HG02571 (cell line): ENCODE results near the gene HJV.

Source experiments
- ATAC-seq: cut with Tn5 transposase; IDR thresholded peaks from one replicate; pipeline ENCODE4 v1.9.1; 2021; ENCODE audit warnings: mild to moderate bottlenecking, moderate library complexity; ENCODE audit not compliant: unreplicated experiment

The HJV gene

DNA sequence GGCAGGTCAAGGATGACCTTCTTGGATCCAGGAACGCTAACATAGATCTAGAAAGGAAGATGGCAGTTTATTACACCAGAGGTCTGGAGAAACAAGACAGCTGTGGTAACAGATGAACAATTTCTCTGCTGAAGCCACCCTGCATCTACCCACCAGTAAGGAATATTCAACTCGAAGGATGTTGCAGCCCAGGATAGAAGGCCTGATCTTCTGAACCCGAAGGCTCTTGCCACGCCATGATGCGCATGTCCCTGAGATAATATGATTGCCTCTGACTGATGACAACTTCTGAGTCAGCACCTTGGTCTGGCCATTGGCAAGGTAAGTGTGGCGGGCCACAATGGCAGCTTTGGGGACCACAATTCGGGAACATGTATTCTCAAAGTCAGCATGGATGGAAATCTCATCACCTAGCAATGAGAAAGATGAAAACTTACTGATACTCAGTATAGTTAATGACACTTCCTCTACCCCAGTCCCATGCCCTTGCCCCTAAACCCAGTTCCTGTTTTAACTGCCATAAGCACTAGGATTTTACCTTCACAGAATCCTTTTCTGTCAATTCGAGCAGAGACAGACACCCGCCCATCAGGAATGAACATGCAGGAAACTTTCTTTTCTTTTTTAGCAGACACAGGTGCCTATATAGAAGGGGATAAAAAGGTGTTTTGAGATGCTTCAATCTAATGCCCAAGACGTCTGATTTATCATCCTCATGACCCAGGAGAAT lies 27.0 kb downstream of the HJV start:
- ATAC-seq: no peak

DNA sequence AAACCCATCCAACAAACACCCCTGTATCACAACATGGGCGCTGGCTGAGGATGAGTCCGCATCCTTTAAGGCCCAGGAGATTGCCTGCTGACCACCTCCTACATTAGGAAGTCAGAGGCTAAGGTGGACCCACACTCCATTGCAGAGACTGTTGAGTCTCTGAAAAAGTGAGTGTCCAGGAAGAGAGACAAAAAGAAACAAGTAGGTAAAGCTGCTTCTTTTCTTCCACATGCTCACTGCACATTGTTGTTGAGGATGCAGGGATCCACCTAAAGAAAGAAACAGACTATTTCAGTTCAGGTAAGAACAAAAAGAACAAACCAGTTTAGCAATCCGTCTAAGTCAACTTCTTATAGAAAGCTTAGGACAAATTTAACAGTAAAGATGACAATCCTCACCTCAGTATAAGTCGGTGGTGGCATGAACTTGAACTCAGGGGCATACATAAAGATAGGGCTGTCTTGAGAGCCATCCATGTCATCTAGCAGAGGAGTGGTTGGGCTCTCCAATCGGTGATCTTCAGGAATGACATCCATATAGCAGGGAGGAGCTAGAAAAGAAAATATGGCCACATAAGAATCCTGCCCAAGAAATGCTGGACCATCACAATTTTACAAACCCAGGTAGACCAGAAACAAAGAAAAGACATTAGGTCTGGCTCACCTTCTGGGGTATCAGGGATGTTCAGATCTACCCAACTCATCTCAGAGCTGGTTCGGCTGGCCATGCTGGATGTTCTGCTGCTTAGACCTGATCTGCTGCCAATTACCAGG lies 27.7 kb downstream of the HJV start:
- ATAC-seq: no peak

- no peak for ATAC-seq
Observed at GRCh38 chr1:145992958-145993617, 28.4 kb downstream of the HJV start.

DNA sequence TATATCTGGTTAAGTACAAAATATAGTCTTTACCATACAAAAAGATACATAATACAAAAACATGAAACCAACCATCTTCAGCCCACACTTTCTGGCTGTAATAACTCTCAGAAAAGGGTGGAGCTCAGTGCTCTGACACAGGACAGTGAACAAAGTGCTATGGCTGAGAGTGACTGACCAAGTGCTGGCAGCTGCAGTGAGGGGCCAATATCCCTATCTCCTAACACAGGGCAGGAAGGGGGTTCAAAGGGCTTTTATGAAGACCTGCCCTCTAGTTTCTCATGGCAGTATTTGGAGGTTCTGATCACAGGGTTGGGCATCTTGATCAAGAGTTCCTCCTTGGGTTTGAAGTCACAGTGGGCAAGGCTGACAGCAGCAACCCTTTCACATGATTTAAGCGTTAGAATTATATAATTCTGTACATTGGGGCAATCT lies 29.0 kb downstream of the HJV start:
- no peak for ATAC-seq

DNA sequence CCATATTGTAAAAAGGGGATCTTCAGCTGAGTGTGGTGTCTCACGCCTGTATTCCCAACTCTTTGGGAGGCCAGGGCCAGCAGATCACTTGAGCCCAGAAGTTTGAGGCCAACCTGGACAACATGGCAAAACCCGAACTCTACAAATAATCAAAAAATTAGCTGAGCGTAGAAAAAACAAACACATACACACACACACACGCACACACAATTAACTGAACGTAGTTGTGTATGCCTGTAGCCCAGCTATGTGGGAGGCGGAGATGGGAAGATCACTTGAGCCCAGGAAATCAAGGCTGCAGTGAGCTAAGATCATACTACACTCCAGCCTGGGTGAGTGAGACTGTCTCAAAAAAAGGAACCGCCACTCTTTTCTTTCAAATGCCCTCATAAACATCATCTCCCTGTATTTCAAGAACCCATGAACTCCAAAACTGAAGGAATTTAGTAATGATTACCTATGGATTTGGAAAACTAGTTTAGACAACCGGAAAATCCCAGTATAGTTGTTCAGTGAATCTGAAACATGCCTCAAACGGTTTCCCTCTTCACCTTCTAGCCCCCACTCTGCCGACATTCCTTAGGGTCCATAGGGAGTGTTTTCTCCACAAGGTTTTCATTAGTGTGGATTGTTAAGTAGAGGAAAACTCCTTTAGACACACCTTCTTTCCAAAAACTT lies 29.7 kb downstream of the HJV start:
- no peak for ATAC-seq

DNA sequence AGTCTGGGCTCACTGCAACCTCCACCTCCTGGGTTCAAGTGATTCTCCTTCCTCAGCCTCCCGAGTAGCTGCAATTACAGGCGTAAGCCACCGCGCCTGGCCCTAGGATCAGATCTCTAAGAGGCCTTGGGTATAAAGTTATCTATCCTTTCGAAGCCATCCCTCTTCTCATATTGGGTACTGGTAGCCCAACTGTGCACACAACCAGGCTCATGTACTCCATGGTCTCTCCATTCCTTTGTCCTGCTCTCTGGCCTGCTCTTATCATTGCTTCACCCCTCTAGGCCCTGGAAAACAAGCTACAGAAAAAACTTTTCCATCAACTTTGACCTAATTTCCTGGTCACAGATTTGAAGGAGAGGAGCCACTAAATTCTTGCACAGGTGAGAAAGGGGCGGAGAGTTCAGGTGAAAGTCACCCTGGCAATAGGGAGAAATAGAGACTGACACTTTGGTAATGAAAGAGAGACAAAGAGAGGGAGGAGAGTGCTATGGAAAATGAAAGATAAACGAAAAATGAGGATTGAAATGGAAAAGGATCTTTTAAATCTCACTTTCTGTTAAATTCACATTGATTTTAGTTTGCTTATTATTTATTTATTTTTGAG lies 31.2 kb downstream of the HJV start:
- ATAC-seq: no peak

DNA sequence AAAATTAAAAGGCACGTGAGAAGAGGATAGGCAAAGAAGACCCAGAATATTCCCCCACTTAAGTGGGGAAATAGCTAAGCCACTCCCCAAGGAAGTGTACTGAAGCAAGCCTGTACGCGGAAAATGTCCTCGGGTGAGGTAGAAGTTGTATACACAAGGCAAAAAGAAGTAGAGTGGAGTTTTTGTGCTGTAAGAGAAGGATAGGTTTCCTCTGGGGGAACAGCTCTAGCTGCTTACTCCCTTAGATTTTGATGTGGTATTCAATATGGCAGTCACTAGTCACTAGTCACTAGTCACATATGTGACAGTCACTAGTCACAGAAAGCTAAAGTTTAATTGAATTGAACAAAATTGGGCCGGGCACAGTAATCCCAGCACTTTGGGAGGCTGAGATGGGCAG lies 32.8 kb downstream of the HJV start:
- no peak for ATAC-seq

GRCh38 chr1:145987926-145988325 lies 33.6 kb downstream of the HJV start:
- no peak for ATAC-seq

GRCh38 chr1:145986551-145986950 lies 35.0 kb downstream of the HJV start:
- ATAC-seq: no peak

DNA sequence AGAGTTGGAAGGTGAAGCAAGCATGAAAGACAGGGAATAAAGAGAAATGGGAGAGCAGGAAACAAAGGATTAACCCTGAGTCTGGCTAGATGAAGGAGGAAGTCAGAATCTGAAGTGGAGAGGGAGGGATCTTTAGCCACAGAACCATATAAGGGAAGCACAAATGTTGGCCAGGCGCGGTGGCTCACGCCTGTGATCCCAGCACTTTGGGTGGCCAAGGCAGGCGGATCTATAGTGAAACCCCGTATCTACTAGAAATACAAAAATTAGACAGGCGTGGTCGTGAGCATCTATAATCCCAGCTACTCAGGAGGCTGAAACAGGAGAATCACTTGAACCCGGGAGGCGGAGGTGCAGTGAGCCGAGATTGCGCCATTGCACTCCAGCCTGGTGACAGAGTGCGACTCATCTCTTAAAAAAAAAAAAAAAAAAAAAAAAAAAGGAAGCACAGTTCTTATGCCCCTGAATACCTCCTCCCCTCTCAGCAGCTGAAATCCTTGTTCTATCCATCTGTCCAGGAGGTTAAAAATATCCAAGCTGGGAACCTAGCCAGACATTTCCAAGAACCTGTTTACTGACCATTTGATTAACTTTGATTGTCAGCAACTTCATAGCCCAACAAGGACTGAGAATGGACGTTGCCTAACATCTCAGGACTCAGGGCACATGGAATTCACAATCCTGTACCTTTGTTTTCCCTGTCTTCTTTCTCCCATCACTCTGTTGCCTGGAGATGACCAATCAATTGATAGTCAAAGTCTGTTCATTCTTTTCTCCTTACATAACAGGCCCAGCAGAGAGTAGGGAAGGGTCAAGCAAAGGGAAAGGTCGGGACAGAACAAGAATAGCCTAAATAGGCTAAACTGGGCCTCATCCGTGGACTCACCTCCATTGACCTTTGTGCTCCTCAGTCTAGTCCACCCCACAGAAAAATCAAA lies 35.8 kb downstream of the HJV start:
- no peak for ATAC-seq

DNA sequence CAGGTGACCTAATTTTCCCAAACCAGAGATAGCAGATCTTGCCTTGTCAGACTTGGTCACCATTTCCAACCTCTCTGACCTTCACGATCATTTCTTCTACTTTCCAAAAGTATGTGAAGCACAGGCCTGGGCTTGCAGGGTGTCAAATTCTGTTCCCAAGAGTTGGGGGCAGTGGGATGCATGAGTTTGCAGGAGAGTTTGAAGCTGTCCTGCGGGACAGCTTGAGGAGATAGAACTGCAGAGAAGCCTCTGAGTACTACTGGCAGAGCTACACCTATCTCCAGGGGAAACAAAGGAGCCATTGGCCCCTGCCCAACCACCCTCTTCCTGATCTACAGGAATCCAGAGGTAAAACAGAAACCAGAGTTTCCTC lies 36.4 kb downstream of the HJV start:
- no peak for ATAC-seq

DNA sequence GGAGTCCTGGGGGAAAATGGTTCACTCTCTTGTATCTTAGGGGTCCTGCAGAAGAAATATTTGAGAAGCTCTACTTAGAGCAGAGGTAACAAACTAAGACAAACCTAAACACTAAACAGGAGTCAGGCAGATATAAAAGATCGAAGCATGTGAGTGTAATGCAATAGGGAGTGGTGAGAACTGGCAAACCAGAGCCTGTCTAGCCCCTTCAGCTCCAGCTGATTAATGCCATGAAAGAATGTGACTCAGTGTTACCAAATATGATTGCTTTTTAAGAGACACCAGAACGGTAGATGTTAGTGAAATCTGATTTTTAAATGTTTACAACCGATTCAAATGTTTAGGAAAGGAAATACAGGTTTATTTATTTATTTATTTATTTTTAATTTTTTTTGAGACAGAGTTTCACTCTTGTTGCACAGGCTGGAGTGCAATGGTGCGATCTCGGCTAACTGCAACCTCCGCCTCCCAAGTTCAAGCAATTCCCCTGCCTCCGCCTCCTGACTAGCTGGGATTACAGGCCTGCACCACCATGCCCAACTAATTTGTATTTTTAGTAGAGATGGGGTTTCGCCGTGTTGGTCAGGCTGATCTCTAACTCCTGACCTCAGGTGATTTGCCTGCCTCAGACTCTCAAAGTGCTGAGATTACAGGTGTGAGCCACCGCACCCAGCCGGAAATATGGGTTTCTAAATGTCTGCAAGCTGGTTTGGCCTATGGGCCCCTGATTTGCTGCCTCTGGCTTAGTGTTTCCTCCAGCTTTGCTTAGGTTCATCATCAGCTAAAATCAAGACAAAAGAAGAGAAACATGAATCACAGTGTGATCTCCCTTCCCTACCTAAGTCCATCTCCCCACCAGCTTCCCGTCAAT lies 37.3 kb downstream of the HJV start:
- no peak for ATAC-seq

DNA sequence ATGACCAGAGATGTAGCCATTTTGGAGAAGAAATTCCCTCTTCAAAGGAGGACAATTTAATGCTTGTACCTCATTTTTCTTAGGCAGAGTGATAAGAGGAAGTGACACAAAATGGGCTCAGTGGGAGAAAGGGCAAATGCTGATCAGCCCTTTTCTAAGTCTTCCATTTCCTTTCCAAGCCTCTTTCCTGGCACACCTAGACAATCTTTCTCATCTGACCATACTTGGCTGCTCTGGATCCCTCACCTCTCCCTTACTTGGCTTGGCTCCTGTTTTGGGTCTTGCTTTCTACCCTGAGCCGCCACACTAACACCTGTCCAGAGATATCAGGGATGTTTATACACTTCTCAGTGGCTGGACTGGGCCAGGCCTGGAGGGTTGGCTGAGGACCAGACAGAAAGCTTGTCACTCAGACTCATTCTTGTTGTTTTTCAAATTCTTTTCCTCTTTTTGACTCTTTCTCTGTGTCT lies 38.3 kb downstream of the HJV start:
- ATAC-seq: no peak

DNA sequence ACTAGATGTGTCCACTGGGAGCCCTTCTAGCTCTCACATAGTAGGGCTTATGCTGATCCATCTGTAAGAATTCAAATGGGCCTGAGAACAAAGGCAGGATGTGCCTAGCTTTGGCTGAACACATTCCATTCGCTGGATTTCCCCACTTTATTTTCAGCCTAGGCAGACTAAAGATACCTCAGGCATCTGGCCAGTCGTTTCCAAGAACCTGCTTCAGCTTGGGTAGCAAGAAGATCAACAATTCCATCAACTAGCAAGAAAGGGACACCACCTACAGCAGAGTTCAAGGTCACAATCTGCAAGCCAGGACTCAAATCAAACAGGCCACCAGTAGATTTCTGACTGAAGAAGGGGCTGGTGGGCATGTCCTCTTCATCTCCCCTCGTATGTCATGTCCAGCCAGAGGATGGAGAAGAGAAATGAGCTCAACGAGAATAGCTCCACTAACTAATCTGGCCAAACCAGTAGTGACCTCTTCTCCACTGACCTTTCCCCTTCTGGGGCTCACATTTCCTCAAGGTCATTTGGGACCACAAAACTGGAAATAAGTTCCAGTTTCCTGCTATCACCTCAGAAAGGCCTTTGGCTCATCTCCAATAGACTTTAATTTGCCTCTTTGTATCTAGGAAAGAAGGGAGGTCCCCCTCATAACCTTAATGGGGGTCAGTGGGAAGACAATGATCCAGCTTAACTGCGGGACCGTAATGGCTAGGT lies 39.4 kb downstream of the HJV start:
- ATAC-seq: no peak

DNA sequence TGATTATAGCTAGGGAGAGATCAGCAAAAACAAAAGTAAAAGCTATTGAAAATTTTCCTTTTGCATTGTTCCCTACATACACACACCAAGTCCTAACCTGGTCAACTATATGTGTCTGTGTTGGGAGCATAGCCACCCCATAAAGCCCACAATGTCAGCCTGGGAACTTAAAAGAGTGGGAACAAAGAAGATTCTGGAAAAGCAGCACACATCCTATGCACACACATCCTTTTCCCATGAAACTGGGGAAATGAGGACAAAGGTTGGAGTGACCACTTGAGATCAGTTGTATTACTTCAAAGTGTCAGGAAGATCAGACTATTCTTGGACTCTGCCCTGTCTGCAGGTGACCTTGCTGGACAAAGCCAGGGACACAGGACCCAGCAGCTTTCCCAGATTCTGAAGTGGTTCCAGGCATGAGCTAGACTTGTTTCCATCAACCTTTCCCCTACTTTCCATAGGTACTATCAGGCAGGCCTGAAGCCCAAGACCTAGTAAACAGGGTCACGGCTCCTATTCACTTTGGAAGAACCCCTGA lies 41.0 kb downstream of the HJV start:
- ATAC-seq: no peak

DNA sequence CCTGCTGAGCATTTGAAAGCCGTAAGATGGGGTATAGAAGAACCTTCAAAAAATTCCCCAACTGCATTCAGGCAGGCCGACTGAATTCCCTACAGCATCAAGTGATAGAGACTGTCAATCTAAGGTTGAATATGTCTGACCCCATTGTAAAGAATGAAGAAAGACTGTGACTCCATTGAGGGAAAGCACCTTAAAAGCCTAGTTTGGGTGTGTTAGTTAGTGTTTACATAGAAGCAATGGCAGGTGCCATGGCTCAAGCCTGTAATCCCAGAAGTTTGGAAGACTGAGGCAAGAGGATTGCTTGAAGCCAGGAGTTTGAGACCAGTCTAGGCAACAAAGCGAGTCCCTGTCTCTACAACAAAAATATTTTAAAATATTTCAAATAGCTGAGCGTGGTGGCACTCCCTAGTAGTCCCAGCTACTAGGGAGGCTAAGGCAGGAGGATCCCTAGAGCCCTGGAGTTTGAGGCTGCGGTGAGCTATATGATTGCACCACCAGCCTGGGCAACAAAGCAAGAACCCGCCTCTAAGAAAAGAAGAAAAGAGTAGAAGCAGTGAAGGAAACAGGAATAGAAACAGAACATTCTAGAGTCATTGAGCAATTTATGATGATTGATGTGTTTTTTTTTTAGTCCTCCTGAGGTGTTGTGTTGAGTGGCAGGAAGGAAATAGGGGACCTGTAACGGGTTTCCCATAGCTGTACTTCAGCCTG lies 41.6 kb downstream of the HJV start:
- no peak for ATAC-seq
